Measurements from ENCODE around the gene PGAP3. TPM values are rescaled to one million over a fixed set of nuclear protein-coding genes. Genes with fewer than 3 reads are reported as not detected.

Gene PGAP3
- total RNA-seq, 1 donor from 2014 or later, result 12.2 TPM

GRCh38 chr17:39641883-39642282, 46.0 kb downstream of the PGAP3 start:
- peaks cover 25% of the 10 kb centered on the region for H3K4me1 ChIP-seq (ENCODE audit: insufficient read depth, low read length)
- H3K27ac ChIP-seq (ENCODE audit: low read depth, low read length), result no peak overlapping the region
- FAIRE-seq (no peak), DNase-seq (ENCODE audit: low read depth) (no peak)
- peaks cover 50% of the 10 kb centered on the region for H3K4me1 Mint-ChIP-seq (ENCODE audit: low read depth, unreplicated experiment)
- H3K4me3 Mint-ChIP-seq (ENCODE audit: unreplicated experiment), result no peak overlapping the region
- no peaks in the 10 kb centered on the region for H3K9me3 Mint-ChIP-seq (ENCODE audit: unreplicated experiment)
- H2AFZ ChIP-seq (ENCODE audit: low read depth, low read length), result no peak overlapping the region
- no peaks in the 10 kb centered on the region for H3K27me3 ChIP-seq (ENCODE audit: insufficient read depth, low read length)
- no peak overlapping the region for H3K4me3 ChIP-seq (ENCODE audit: insufficient read depth, low read depth, low read length)
- H3K79me2 ChIP-seq (ENCODE audit: insufficient read depth, low read length), result peaks cover 86% of the 10 kb centered on the region
- H4K20me1 ChIP-seq (ENCODE audit: insufficient read depth, low read length), result peaks cover 82% of the 10 kb centered on the region
- H3K36me3 ChIP-seq (ENCODE audit: insufficient read depth, low read length), result no peaks in the 10 kb centered on the region
- H3K9me3 ChIP-seq (ENCODE audit: insufficient read depth, low read depth, low read length), result no peaks in the 10 kb centered on the region
- no peak overlapping the region for H3K27ac Mint-ChIP-seq (ENCODE audit: unreplicated experiment)
- no peak overlapping the region for H3K4me2 ChIP-seq (ENCODE audit: low read length)
- TF ChIP-seq CTCF (IDR thresholded peaks at IDR 0.05; ENCODE audit: insufficient read depth, low read depth, low read length) (no peak), EZH2 (IDR thresholded peaks at IDR 0.05; ENCODE audit: insufficient read depth, low read length) (no peak)
- H3K36me3 Mint-ChIP-seq (ENCODE audit: low read depth, unreplicated experiment), result peaks cover 3% of the 10 kb centered on the region
- no peaks in the 10 kb centered on the region for H3K27me3 Mint-ChIP-seq (ENCODE audit: low read depth, unreplicated experiment)
- H3K9ac ChIP-seq (ENCODE audit: low read length), result no peak overlapping the region

DNA sequence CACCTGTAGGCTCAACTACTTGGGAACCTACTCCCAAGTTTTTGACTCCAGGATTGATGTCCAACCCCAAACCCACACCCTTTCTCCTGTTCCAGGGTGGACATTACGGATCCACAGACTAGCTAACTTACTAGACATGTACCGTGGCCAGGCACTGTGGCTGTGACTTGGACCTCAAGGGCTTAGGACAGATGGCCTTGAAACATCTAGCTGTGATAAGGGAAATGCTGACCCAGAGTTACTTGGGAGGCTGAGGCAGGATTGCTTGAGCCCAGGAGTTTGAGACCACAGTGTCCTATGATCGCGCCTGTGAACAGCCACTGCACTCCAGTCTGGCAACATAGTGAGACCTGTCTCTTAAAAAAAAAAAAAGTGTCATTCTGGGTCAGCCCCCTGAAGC, 46.8 kb downstream of the PGAP3 start:
- Histone ChIP-seq H3K27ac (ENCODE audit: low read depth, low read length) (no peak overlapping the region), H3K36me3 (ENCODE audit: insufficient read depth, low read length) (no peaks in the 10 kb centered on the region), H3K4me3 (ENCODE audit: insufficient read depth, low read depth, low read length) (no peak overlapping the region), H3K79me2 (ENCODE audit: insufficient read depth, low read length) (peaks cover 81% of the 10 kb centered on the region), H3K27me3 (ENCODE audit: insufficient read depth, low read length) (no peaks in the 10 kb centered on the region), H3K4me1 (ENCODE audit: insufficient read depth, low read length) (peaks cover 28% of the 10 kb centered on the region), H3K9me3 (ENCODE audit: insufficient read depth, low read depth, low read length) (no peaks in the 10 kb centered on the region), H4K20me1 (ENCODE audit: insufficient read depth, low read length) (peaks cover 76% of the 10 kb centered on the region), H3K4me2 (ENCODE audit: low read length) (no peak overlapping the region), H3K9ac (ENCODE audit: low read length) (no peak overlapping the region), H2AFZ (ENCODE audit: low read depth, low read length) (no peak overlapping the region)
- TF ChIP-seq EZH2 (IDR thresholded peaks at IDR 0.05; ENCODE audit: insufficient read depth, low read length), result no peak
- peaks cover 50% of the 10 kb centered on the region for H3K4me1 Mint-ChIP-seq (ENCODE audit: low read depth, unreplicated experiment)
- H3K27me3 Mint-ChIP-seq (ENCODE audit: low read depth, unreplicated experiment), result no peaks in the 10 kb centered on the region
- H3K27ac Mint-ChIP-seq (ENCODE audit: unreplicated experiment), result no peak overlapping the region
- H3K36me3 Mint-ChIP-seq (ENCODE audit: low read depth, unreplicated experiment), result peaks cover 3% of the 10 kb centered on the region
- H3K9me3 Mint-ChIP-seq (ENCODE audit: unreplicated experiment), result no peaks in the 10 kb centered on the region
- DNase-seq (ENCODE audit: low read depth) (no peak), FAIRE-seq (no peak)
- no peak overlapping the region for H3K4me3 Mint-ChIP-seq (ENCODE audit: unreplicated experiment)

- peaks cover 3% of the 10 kb centered on the region for H3K36me3 Mint-ChIP-seq (ENCODE audit: low read depth, unreplicated experiment)
- no peak overlapping the region for H3K4me2 ChIP-seq (ENCODE audit: low read length)
- H3K27ac Mint-ChIP-seq (ENCODE audit: unreplicated experiment), result peak overlapping the region; percentile 75
- H3K36me3 ChIP-seq (ENCODE audit: insufficient read depth, low read length), result no peaks in the 10 kb centered on the region
- H3K27me3 Mint-ChIP-seq (ENCODE audit: low read depth, unreplicated experiment), result no peaks in the 10 kb centered on the region
- peaks cover 49% of the 10 kb centered on the region for H3K4me1 Mint-ChIP-seq (ENCODE audit: low read depth, unreplicated experiment)
- TF ChIP-seq EZH2 (IDR thresholded peaks at IDR 0.05; ENCODE audit: insufficient read depth, low read length) (no peak), CTCF (IDR thresholded peaks at IDR 0.05; ENCODE audit: insufficient read depth, low read depth, low read length) (no peak)
- no peak overlapping the region for H3K4me3 ChIP-seq (ENCODE audit: insufficient read depth, low read depth, low read length)
- H3K4me1 ChIP-seq (ENCODE audit: insufficient read depth, low read length), result peaks cover 28% of the 10 kb centered on the region
- H3K9ac ChIP-seq (ENCODE audit: low read length), result no peak overlapping the region
- no peak overlapping the region for H2AFZ ChIP-seq (ENCODE audit: low read depth, low read length)
- FAIRE-seq, result no peak
- H3K27ac ChIP-seq (ENCODE audit: low read depth, low read length), result no peak overlapping the region
- H3K79me2 ChIP-seq (ENCODE audit: insufficient read depth, low read length), result peaks cover 80% of the 10 kb centered on the region
- H3K9me3 ChIP-seq (ENCODE audit: insufficient read depth, low read depth, low read length), result no peaks in the 10 kb centered on the region
- H3K9me3 Mint-ChIP-seq (ENCODE audit: unreplicated experiment), result no peaks in the 10 kb centered on the region
- peaks cover 73% of the 10 kb centered on the region for H4K20me1 ChIP-seq (ENCODE audit: insufficient read depth, low read length)
- H3K4me3 Mint-ChIP-seq (ENCODE audit: unreplicated experiment), result peak overlapping the region; percentile 70
- no peak for DNase-seq (ENCODE audit: low read depth)
- no peaks in the 10 kb centered on the region for H3K27me3 ChIP-seq (ENCODE audit: insufficient read depth, low read length)
Observed at GRCh38 chr17:39640591-39641031, 47.2 kb downstream of the PGAP3 start.
